MM.1S (cell line): ENCODE data around the gene CDKN2C.

ENCODE experiments used
- CTCF ChIP-seq: fragments of 300-600 bp; sonication (generic); IDR thresholded peaks from 2 replicates; pipeline ENCODE4 v1.5.1; 2016; ENCODE audit warnings: antibody characterized with exemption, low read length, mixed read lengths
- EZH2 ChIP-seq: fragments of 300-600 bp; sonication (generic); optimal IDR thresholded peaks from 2 replicates; pipeline ENCODE3; 2017; ENCODE audit warnings: low read depth, mild to moderate bottlenecking, antibody characterized with exemption, low read length, mixed read lengths
- EZH2phosphoT487 ChIP-seq: fragments of 300-600 bp; sonication (generic); IDR thresholded peaks from 2 replicates; pipeline ENCODE4 v1.6.1; 2018; ENCODE audit warnings: antibody characterized with exemption, low read length

GRCh38 chr1:50972766-50973165 lies 2.7 kb downstream of the CDKN2C start:
- TF ChIP-seq CTCF (no peak), EZH2phosphoT487 (no peak), EZH2 (no peak)
